ENCODE results near the gene PCBP3.

DNA sequence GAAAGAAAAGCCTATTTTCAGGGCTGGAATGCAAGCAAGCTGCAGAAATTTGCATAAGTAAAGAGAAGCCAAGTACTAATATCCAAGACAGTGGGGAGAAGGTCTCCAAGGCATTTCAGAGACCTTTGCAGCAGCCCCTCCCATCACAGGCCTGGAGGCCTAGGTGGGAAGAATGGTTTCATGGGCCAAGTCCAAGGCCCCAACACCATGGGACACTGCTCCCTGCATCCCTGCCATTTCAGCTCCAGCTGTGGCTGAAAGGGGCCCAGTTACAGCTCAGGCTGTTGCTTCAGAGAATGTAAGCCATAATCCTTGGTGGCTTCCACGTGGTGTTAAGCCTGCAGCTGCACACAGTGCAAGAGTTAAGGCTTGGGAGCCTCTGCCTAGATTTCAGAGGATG is 321.1 kb downstream of the PCBP3 start:
- TF ChIP-seq, protein P1, sequence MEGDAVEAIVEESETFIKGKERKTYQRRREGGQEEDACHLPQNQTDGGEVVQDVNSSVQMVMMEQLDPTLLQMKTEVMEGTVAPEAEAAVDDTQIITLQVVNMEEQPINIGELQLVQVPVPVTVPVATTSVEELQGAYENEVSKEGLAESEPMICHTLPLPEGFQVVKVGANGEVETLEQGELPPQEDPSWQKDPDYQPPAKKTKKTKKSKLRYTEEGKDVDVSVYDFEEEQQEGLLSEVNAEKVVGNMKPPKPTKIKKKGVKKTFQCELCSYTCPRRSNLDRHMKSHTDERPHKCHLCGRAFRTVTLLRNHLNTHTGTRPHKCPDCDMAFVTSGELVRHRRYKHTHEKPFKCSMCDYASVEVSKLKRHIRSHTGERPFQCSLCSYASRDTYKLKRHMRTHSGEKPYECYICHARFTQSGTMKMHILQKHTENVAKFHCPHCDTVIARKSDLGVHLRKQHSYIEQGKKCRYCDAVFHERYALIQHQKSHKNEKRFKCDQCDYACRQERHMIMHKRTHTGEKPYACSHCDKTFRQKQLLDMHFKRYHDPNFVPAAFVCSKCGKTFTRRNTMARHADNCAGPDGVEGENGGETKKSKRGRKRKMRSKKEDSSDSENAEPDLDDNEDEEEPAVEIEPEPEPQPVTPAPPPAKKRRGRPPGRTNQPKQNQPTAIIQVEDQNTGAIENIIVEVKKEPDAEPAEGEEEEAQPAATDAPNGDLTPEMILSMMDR (IDR thresholded peaks at IDR 0.05; ENCODE audit: low read length), result no peak
- TF ChIP-seq EZH2phosphoT487 (IDR thresholded peaks at IDR 0.05; ENCODE audit: low read length) (no peak), EZH2 (optimal IDR thresholded peaks at IDR 0.05; ENCODE audit: low read depth, low read length) (no peak)

All from MM.1S (cell line).